HepG2 (cell line): Measurements from ENCODE around the gene AIFM1. TPM values are rescaled to one million over a fixed set of nuclear protein-coding genes. Genes with fewer than 3 reads are reported as not detected.

Experiments used
- CHD4 ChIP-seq: fragments of 200-600 bp; sonication (generic); IDR thresholded peaks from 2 replicates; pipeline ENCODE4 v1.7.0; 2017; ENCODE audit warnings: mild to moderate bottlenecking, low read length, borderline replicate concordance
- DR1 ChIP-seq: sonication (generic); formaldehyde crosslinking; IDR thresholded peaks from 2 replicates; pipeline ENCODE4 v1.8.0; 2021; ENCODE audit warnings: mild to moderate bottlenecking, missing genetic modification reagents, inconsistent platforms
- ELF4 ChIP-seq: sonication (generic); formaldehyde crosslinking; IDR thresholded peaks from 2 replicates; pipeline ENCODE4 v1.5.0; 2020; ENCODE audit warnings: missing genetic modification reagents, mild to moderate bottlenecking, moderate library complexity, borderline replicate concordance
- GABPB1 ChIP-seq: IDR thresholded peaks from 2 replicates; pipeline ENCODE4 v1.6.1; 2016; ENCODE audit warnings: mild to moderate bottlenecking, missing genetic modification reagents, moderate library complexity, missing compliant biosample characterization
- HIVEP1 ChIP-seq: sonication (generic); formaldehyde crosslinking; IDR thresholded peaks from 2 replicates; pipeline ENCODE4 v1.4.0; 2020; ENCODE audit warnings: mild to moderate bottlenecking, missing genetic modification reagents
- ISL2 ChIP-seq: sonication (generic); formaldehyde crosslinking; IDR thresholded peaks from 2 replicates; pipeline ENCODE4 v1.5.0; 2020; ENCODE audit warnings: missing genetic modification reagents
- KMT2B ChIP-seq: IDR thresholded peaks from 2 replicates; pipeline ENCODE4 v1.6.1; 2016; ENCODE audit warnings: missing genetic modification reagents, missing compliant biosample characterization
- MAFG ChIP-seq: sonication (generic); formaldehyde crosslinking; IDR thresholded peaks from 2 replicates; pipeline ENCODE4 v1.5.1; 2020; ENCODE audit warnings: mild to moderate bottlenecking, missing genetic modification reagents
- MIER2 ChIP-seq: IDR thresholded peaks from 2 replicates; pipeline ENCODE4 v1.6.1; 2016; ENCODE audit warnings: missing biosample characterization, missing genetic modification reagents
- NCOA2 ChIP-seq: sonication (generic); formaldehyde crosslinking; IDR thresholded peaks from 2 replicates; pipeline ENCODE4 v1.8.0; 2022; ENCODE audit warnings: inconsistent platforms
- NFKBIZ ChIP-seq: IDR thresholded peaks from 2 replicates; pipeline ENCODE4 v1.6.1; 2018; ENCODE audit warnings: missing genetic modification reagents, missing compliant biosample characterization
- PRMT3 ChIP-seq: sonication (generic); formaldehyde crosslinking; IDR thresholded peaks from 2 replicates; pipeline ENCODE4 v1.8.1; 2022; ENCODE audit warnings: low read depth, mild to moderate bottlenecking, moderate library complexity, missing genetic modification reagents, borderline replicate concordance
- RAD21 ChIP-seq: fragments of 450-650 bp; formaldehyde crosslinking; IDR thresholded peaks from 2 replicates; pipeline ENCODE4 v1.5.0; 2020; ENCODE audit warnings: mild to moderate bottlenecking
- SKI ChIP-seq: fragments of 450-650 bp; IDR thresholded peaks from one replicate; pipeline ENCODE4 v1.6.1; 2018; ENCODE audit warnings: mild to moderate bottlenecking; ENCODE audit not compliant: partially characterized antibody
- SMAD3 ChIP-seq: sonication (generic); formaldehyde crosslinking; IDR thresholded peaks from 2 replicates; pipeline ENCODE4 v1.4.0; 2020; ENCODE audit warnings: missing genetic modification reagents
- SYNCRIP ChIP-seq: fragments of 200-400 bp; formaldehyde crosslinking; IDR thresholded peaks from 2 replicates; pipeline ENCODE4 v1.6.1; 2018; ENCODE audit warnings: mild to moderate bottlenecking, low read depth, low read length; ENCODE audit not compliant: insufficient read depth
- TAF1 ChIP-seq: sonication (generic); formaldehyde crosslinking; IDR thresholded peaks from 2 replicates; pipeline ENCODE4 v1.4.0; 2020; ENCODE audit warnings: missing genetic modification reagents
- TGIF2 ChIP-seq: IDR thresholded peaks from 2 replicates; pipeline ENCODE4 v1.6.1; 2016; ENCODE audit warnings: control low read depth, missing compliant biosample characterization
- YEATS4 ChIP-seq: sonication (generic); formaldehyde crosslinking; IDR thresholded peaks from 2 replicates; pipeline ENCODE4 v1.4.0; 2020; ENCODE audit warnings: missing genetic modification reagents, borderline replicate concordance
- ZBTB38 ChIP-seq: sonication (generic); formaldehyde crosslinking; IDR thresholded peaks from 2 replicates; pipeline ENCODE4 v1.5.1; 2020; ENCODE audit warnings: mild to moderate bottlenecking, missing genetic modification reagents
- ZNF143 ChIP-seq: sonication (generic); formaldehyde crosslinking; IDR thresholded peaks from 2 replicates; pipeline ENCODE4 v1.4.0; 2020; ENCODE audit warnings: missing genetic modification reagents
- ZNF205 ChIP-seq: IDR thresholded peaks from 2 replicates; pipeline ENCODE4 v1.6.1; 2018; ENCODE audit warnings: missing biosample characterization, missing genetic modification reagents
- ZNF230 ChIP-seq: sonication (generic); formaldehyde crosslinking; IDR thresholded peaks from 2 replicates; pipeline ENCODE4 v1.4.0; 2020; ENCODE audit warnings: mild to moderate bottlenecking, missing genetic modification reagents
- ZNF232 ChIP-seq: sonication (generic); formaldehyde crosslinking; IDR thresholded peaks from 2 replicates; pipeline ENCODE4 v1.4.0; 2020; ENCODE audit warnings: missing genetic modification reagents, borderline replicate concordance
- ZNF564 ChIP-seq: sonication (generic); formaldehyde crosslinking; IDR thresholded peaks from 2 replicates; pipeline ENCODE4 v1.8.1; 2023; ENCODE audit warnings: mild to moderate bottlenecking, missing genetic modification reagents
- ZNF629 ChIP-seq: sonication (generic); formaldehyde crosslinking; conservative IDR thresholded peaks from 2 replicates; pipeline ENCODE4 v1.5.0; 2020; ENCODE audit warnings: missing genetic modification reagents
- ZNF749 ChIP-seq: sonication (generic); formaldehyde crosslinking; IDR thresholded peaks from 2 replicates; pipeline ENCODE4 v1.8.0; 2022; ENCODE audit warnings: mild to moderate bottlenecking, missing genetic modification reagents, moderate library complexity, borderline replicate concordance
- ZNF839 ChIP-seq: sonication (generic); formaldehyde crosslinking; IDR thresholded peaks from 2 replicates; pipeline ENCODE4 v1.4.0; 2020; ENCODE audit warnings: missing genetic modification reagents, mild to moderate bottlenecking, borderline replicate concordance
- polyA plus RNA-seq, 8 experiments: library from polyadenylated mRNA; depleted of rRNA in 3 of 8; stranded (reverse) in 7 of 8; unstranded in 1 of 8; fragments of >200 nt; fragmentation: Illumina TruSeq in 4 of 8; extraction: Trizol in 4 of 8; gene quantifications; 2 replicates each; pipeline versions ENCODE4 v1.2.1 to v1.2.3, GENCODE V29; 2011 to 2016; ENCODE audit warnings: low read depth in 4 of 8, missing spikeins in 1 of 8, mixed read lengths in 1 of 8; ENCODE audit not compliant: insufficient read depth in 1 of 8
- total RNA-seq, 5 experiments: library from RNA; depleted of rRNA; stranded (reverse); fragments of >200 nt; fragmentation: Illumina TruSeq; extraction: Trizol; gene quantifications; 2 replicates each; pipeline ENCODE4 v1.2.3, GENCODE V29; 2016; ENCODE audit warnings: low read depth in 1 of 5
- TF ChIP-seq, protein P1 (sequence below): sonication (generic); formaldehyde crosslinking; IDR thresholded peaks from 2 replicates; pipeline ENCODE4 v1.5.0; 2020; ENCODE audit warnings: missing genetic modification reagents
- TF ChIP-seq, protein P2 (sequence below): IDR thresholded peaks from 2 replicates; pipeline ENCODE4 v1.6.1; 2016; ENCODE audit warnings: missing biosample characterization, missing genetic modification reagents, low read depth
- TF ChIP-seq, protein P3 (sequence below): sonication (generic); formaldehyde crosslinking; IDR thresholded peaks from 2 replicates; pipeline ENCODE4 v1.8.1; 2023; ENCODE audit warnings: mild to moderate bottlenecking, missing genetic modification reagents, borderline replicate concordance

The AIFM1 gene
- total and polyA plus RNA-seq, 2 of the 13 experiments (the other 11 are each of a cell fraction or from before 2014, with no cell fraction given), result 42.8 to 46.9 TPM

DNA sequence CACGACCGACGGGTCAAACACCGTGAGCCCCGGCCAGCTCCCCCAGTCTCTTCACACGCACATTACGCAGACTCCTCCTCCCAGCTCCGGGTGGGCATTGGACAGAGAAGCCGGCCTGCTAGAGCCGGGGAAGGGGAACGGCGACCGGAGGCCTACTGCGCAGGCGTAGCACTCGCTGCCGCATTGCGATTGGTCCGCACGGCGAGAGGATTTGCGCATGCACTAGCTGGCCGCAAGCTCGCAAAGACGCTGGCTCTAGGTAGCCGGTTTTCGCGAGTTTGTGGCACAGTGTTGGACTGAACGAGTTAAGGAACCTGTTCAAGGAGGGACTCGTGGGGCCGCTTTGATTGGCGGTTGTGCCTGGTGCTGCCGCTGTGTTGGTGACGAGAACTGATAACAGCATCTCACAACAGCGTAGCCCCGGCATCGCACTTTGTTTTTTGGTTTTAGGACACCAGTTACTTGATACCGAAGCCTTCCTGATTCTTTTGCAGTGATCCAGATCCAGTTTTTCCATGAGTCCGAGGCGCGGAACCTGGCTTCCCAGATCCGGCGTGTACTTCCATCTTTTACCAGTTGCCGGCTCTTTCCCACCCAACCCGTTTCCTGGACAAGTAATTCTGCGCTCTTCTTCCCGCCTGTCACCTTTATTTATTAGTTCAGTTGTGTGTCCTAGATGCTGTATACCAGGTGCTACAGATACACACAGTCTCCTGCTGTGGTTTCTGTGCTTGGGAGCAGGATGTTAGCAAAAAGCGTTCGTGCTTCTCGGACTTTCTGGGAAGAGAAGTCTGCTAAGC is at the start of gene AIFM1 (continued):
- TF ChIP-seq, protein P1, sequence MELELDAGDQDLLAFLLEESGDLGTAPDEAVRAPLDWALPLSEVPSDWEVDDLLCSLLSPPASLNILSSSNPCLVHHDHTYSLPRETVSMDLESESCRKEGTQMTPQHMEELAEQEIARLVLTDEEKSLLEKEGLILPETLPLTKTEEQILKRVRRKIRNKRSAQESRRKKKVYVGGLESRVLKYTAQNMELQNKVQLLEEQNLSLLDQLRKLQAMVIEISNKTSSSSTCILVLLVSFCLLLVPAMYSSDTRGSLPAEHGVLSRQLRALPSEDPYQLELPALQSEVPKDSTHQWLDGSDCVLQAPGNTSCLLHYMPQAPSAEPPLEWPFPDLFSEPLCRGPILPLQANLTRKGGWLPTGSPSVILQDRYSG (CRISPR knock-in tag), result no peak
- TF ChIP-seq ZNF230 (CRISPR knock-in tag) (0 out of 2 replicates have a peak, but pooled peaks have one; percentile 30), ZNF564 (CRISPR knock-in tag) (peak; percentile 73; the same call in 1 of the 2 replicates), TGIF2 (0 out of 2 replicates have a peak, but pooled peaks have one; percentile 40), NFKBIZ (CRISPR knock-in tag) (no peak), SYNCRIP (no peak), ELF4 (CRISPR knock-in tag) (no peak), ZNF232 (CRISPR knock-in tag) (no peak), CHD4 (no peak), DR1 (no peak; the same call in 1 of the 2 replicates), ZNF629 (CRISPR knock-in tag) (no peak), NCOA2 (CRISPR knock-in tag) (no peak), TAF1 (CRISPR knock-in tag) (peak; percentile 71; the same call in 1 of the 2 replicates), ZNF143 (CRISPR knock-in tag) (no peak), GABPB1 (CRISPR knock-in tag) (peak; percentile 52; the same call in 1 of the 2 replicates), RAD21 (CRISPR knock-in tag) (no peak), YEATS4 (no peak; the same call in 1 of the 2 replicates), ZNF205 (CRISPR knock-in tag) (no peak), ZNF749 (CRISPR knock-in tag) (no peak), MAFG (CRISPR knock-in tag) (no peak), MIER2 (CRISPR knock-in tag) (no peak), SKI (no peak), ISL2 (CRISPR knock-in tag) (no peak), PRMT3 (no peak), ZNF839 (CRISPR knock-in tag) (no peak), ZBTB38 (CRISPR knock-in tag) (no peak), HIVEP1 (CRISPR knock-in tag) (no peak), KMT2B (CRISPR knock-in tag) (0 out of 2 replicates have a peak, but pooled peaks have one; percentile 14), SMAD3 (CRISPR knock-in tag) (no peak)
- TF ChIP-seq, protein P2, sequence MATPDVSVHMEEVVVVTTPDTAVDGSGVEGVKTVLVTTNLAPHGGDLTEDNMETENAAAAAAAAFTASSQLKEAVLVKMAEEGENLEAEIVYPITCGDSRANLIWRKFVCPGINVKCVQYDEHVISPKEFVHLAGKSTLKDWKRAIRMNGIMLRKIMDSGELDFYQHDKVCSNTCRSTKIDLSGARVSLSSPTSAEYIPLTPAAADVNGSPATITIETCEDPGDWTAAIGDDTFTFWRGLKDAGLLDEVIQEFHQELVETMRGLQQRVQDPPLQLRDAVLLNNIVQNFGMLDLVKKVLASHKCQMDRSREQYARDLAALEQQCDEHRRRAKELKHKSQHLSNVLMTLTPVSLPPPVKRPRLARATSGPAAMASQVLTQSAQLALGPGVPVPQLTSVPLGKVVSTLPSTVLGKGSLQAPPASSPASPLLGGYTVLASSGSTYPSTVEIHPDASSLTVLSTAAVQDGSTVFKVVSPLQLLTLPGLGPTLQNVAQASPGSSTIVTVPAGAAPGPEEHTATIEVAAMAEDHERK (CRISPR knock-in tag), result no peak
- TF ChIP-seq, protein P3, sequence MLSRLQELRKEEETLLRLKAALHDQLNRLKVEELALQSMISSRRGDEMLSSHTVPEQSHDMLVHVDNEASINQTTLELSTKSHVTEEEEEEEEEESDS (CRISPR knock-in tag), result no peak
